HuH-7 (cell line): ENCODE measurements around the gene SIGLEC15.
"Not testable (repeated sequence)": the region's sequence is repeated elsewhere in the genome, so short reads cannot be mapped to it uniquely, and the experiment has no call there.

Experiments used
- DNase-seq: peaks from one replicate; pipeline ENCODE4 v3.0.0; 2011; ENCODE audit warnings: low spot score

SIGLEC15 gene, protein sequence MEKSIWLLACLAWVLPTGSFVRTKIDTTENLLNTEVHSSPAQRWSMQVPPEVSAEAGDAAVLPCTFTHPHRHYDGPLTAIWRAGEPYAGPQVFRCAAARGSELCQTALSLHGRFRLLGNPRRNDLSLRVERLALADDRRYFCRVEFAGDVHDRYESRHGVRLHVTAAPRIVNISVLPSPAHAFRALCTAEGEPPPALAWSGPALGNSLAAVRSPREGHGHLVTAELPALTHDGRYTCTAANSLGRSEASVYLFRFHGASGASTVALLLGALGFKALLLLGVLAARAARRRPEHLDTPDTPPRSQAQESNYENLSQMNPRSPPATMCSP

DNA sequence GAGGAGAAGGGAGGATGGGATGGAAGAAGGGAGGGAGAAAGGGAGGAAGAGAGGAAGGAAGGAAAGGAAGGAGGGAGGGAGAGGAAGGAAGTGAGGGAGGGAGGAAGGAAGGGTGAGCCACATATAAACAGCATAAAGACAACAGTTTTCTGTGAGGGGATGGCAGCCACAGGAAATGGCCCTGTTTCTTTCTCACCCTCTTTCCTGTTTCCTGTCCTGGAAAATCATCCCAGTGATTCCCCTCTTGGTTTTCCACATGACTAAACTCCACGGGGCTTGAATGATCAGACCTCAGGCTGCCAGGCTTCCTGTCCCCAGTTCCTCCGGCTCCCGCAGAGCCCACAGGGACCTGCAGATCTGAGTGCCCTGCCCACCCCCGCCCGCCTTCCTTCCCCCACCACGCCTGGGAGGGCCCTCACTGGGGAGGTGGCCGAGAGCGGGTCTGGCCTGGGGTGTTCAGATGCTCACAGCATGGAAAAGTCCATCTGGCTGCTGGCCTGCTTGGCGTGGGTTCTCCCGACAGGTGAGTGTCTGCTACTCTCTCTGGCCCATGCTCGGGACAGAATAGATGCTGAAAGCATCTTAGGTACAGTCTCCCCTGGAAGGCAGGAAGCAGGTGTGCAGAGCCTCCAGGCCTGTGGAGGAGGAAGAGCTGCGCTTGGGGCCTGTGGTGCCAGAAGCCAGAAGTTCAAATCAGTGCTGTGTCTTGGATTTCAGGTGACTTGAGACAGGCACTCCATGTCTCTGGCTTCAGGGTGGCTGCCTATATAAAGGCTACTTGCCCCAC, at the start of gene SIGLEC15:
SIGLEC15 (plus strand) TSS at position 418 of the 787 bp plus-strand sequence; CDS start at position 472, 54 bp downstream.
- no peak for DNase-seq

DNA sequence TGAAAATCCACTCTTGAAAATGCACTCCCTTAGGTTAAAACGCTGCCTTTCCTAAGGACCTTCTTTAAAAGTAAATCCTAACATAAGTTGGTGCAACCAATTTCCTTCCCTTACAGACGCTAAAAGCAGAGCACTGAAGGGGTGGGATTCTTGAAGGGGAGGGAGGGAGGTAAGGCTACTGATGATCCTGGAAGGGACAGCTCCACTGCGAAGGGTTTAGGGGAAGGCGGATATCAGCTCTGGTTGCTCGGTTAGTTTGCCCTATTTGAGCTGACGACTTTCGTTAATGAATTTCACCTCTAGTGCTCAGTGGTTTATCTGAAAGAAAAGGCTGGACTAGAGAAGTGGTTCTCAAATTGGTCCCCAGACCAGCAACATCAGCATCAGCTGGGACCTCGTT, 49.7 kb upstream of the SIGLEC15 start:
- DNase-seq = no peak

DNA sequence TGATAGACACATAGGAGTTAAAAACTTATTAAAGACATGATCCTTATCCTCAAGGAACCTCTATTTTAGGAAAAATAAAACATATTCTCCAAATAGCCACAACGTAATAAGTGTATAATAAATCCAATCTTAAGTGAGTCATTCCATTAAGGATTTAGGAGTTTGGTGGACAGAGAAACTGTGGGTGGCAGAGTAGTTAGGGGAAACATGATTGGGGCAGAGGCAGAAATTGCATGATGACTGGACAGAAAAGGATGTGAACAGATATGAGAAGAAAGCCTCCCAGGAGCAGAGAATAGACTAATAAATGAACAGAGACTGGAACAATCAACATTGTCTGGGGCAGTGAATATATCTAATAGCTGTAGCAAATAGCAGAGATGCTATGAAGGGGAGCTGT, 48.1 kb upstream of the SIGLEC15 start:
- no peak for DNase-seq

DNA sequence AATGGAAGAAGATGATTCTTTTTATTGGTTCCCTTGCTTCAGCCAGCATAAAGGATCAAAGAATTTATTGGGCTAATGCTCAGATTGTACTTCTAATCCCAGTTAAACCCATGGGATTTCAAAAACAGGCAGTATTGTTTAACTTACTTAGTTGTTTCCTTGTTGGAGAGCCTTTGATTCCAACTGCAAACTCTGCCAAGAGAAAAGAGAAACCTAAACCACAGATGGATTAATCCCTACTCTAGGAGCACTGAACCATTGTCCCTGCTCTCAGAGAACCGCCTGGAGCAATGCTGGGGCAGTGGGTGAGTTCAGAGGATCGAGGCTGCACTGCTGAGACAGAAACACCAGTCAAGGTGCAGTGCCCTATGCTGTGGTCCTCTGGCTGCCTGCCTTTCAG, 44.9 kb upstream of the SIGLEC15 start:
- DNase-seq = no peak

DNA sequence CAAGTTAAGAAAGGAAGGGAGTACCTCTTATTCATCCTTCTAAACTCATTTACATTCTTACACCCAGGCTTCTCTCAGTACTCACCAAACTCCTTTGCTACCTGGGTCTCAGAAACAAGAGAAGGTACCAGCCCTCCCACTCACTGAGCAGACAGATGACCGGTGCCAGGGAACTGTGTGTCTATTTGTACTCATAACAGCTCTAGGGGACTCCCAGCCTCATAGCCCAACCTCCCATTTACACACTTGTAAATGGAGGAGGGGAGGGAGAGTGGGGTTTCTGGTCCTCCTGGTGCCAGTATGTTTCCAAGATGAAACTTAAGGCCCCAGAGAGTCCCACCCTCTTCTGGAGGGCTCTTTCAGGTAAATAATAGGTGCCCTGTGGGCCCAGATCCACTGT, 42.8 kb upstream of the SIGLEC15 start:
- no peak for DNase-seq

DNA sequence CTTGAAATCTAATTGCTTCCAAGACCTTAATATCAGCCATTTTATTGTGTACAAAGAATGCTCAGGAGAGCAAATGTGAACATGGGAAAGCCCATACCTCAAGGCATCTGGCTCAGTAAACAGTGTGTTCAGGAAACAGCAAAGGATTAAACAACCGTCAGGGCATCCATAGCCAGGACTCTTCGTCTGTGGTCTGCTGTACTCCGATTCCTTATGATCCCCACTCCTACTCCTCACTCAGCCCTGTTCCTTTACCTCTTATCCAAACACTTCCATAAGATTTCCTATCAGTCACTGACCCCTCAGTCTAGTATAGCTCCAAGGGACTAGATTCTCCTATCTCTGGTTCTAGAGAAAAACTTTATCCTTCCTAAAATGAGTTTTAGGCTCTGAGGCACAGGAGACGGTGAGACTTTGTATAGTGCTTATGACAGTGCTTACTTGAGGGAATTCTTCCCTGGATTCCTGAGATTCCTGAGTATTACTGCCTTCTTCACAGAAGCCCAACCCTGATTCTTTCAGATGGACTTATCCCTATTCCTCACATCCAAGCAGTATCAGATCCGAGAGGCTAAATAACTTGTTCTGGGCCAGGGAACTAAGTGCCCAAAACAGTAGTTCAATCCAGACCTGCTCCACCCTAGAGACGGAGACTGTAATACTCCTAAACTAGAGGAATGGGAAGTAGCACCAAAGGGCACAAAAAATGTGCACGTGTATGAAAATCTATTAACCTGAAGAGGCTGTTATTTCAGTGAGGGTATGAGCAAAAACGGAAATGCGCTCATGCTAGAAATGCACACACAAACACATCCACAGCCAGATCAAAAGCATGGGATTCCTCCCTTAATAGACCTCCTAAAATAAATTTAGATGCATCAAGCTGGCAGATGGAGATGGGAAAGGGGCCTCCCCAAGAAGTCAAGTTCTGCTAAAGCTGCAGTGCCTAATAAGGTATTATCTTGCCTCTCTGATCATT, 42.1 kb upstream of the SIGLEC15 start:
- DNase-seq = no peak

DNA sequence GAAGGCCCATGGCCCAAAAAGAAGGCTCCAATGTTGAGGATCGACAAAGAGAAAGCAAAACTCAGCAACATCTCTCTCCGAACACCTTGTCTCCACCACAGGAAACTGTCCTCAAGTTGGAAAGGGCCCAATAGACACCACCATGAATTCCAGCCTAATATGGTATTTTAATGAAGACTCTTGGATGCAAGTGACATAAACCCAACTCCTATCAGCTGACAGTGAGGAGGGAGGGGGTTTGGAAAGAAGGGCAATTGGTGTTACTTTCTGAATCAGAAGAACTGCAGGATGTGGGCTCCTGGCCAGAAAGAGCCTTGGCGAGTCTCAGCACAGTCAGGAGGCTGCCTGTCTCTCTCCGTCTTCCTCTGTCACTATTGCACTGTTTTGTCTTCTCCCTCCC, 40.3 kb upstream of the SIGLEC15 start:
- DNase-seq = no peak

DNA sequence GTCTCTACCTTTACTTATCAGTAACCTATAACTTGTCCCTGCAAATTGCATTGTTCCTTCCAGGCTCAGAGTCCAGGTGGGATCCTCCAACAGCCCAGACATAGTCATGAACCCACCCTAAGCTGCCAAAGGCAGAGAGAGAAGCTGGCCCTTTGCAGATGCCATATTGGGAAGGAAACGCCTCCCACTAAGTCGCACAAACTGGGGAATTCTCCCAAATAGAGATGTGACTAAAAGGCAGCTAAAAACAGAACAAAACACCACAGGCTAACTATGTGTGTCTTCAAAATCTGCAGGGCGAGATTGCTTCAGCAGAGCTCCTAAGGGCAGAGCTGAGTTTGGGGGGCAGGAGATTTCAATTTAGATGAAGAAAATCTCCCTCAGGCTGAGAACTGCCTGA, 38.5 kb upstream of the SIGLEC15 start:
- DNase-seq = no peak

DNA sequence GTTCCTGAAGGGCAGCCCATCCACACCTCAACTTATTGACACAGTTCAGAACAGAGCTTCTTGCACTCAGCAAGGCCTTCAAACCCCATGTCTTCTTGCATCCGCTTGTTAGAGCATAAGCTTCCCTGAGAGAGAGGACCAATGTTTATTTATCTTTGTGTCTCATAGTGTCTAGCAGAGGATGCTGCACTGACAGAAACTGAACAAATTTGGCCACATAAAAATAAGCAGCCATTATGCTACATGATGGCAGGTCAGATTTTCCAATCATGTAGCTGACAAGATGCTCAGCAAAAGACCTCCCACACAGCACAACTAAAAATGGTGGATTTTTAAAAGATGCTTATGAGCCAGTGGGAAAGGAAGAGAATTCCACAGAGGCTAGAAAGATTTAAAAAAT, 38.1 kb upstream of the SIGLEC15 start:
- no peak for DNase-seq

DNA sequence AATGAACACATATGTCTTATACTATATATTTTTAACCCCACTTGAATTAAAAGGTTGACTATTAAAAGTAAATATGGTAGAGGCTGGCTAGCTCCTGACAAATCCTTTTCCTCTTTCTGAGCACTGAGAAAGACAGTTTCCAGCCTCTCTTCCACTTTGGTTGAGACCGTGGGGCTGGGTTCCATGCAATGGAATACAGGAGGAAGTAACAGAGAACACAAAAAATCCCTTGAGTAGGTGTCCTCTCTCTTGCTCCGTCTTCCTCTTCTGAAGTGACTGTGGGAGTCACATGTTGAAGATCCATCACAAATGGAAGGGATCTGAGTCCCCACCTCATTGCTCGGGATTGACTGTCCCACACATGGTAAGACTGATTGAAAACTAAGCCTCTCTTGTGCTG, 36.6 kb upstream of the SIGLEC15 start:
- DNase-seq = no peak

DNA sequence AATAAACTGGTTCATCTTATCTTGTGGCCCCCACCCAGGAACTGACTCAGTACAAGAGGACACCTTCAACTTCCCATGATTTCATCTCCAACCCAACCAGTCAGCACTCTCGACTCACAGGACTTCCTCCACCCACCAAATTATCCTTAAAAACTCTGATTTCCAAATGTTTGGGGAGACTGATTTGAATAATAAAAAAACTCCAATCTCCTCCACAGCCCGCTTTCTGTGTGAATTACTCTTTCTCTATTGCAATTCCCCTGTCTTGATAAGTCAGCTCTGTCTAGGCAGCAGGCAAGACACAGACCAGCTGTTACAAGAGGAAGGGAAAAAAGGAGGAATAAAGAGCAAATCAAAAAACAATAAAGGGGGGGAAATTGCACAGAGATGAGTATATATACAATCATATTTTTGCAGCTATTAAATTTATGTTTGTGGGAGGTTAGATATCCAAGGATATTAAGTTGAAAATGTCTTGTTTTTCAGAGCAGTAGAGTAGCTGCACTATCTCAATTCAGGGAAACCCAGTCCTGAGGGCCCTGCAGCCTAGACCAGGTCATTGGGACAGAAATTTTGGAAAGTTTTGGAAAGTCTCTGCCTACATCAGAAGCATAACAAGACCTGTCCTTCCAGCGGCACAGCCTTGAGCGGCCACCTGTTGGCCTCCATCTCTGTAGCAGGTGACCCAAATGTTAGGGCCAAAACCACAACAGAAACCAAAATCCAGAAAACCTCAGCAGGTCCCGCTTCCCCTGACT, 32.8 kb upstream of the SIGLEC15 start:
- DNase-seq = no peak

DNA sequence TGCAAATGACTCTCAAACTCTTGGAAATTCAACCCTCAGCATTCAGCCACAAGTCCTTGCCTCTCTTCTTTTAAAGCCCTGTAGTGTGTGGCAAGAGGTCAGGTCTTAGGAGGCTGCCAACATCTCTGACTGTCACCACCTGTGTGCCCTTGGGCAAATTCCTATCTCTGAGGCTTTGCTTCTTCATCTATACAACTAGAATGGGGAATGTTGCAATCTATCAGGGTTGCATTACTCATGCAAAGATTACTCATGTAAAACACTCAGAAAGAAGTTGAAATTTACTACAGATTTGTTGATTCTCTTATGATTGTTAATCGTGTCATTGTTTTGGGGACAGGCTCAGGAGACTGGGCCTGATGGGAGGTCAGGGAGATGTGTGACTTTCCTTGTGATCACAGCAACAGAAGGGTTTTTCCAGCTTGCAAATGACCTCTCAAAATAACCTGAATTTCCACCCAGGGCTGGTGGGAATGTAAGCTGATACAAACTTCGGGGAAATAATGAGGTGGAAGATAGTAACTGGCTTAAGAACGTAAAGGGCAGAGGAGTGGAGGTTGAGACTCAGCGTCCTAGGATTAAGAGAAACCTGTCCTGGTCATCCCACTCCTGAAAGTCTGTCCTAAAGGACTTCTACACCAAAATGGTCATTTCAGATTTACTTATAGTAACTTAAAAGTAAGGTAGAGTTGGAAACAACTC, 32.1 kb upstream of the SIGLEC15 start:
- DNase-seq = no peak

DNA sequence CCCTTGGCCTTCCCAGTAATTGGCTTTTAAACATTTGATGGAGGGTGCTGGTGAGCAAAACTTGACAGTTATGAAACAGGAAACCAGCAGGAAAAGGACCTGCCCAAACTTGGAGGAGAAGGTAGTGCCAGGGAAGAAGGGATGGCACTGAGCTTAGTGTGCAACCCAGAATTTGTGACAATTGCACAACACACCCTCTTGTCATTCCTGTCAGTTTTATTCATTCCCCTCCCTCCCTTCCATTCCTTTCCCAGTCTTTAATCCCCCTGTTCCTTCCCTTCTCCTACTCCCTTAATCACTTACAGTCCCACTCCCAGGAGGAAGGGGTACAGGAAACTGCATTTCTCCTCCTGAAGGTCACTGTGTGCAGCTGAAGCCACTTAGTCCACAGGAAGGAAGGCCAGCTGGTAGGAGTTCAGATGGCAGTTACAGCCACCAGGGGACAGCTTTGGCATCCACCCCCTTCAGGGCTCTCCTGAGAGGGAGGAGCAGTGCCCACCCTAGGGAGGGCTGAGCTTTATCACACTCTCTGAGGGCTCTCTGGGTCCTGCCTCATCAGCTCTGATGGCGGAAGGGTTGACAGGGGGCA, 24.0 kb upstream of the SIGLEC15 start:
- DNase-seq = no peak

DNA sequence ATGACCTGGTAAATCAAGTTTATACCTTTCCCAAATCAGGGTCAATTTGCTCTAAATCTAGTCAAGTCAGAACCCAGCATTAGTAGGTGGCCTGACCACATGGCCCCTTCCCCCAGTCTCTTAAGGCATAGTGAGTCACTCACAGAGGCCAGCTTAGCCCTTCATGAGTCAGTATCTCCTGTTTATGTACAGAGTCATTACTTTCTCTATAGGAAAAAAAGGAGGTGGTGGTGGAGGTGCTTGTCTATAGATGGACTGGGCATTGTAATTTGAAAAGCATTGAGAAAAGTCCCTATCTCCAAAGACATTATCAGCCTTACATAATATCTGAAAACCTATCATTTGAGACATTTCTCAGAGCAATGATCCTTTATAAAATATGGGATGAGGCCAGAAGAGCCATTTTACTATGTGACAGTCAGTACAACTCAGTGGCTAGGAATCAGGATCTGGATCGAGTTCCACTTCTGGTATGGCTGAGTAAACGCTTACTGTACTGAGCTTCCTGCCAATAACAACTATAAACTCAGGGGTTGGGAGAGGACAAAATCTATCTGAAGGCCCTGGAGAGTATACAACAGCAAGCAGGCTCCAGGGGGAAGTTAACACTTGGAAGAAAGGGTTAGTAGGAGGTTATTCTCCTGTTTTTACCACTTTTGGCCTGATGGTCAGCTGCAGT, 22.5 kb upstream of the SIGLEC15 start:
- DNase-seq = no peak

DNA sequence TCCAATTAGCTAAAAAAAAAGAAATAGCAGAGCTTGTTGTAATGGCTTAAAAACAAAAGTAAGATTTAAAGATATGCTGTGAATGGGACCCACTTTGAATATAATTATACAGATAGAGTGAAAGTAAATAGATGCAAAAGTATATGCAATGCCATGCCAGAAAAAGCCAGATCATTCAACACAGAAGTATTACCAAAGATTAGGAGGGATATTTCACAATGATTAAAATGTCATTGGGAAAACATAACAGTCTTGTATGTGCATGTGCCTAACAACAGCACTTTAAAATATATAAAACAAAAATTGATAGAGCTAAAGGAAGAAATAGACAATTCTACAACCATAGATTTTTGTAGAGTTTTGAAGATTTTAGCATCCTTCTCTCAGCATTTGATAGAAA, 19.9 kb upstream of the SIGLEC15 start:
- no peak for DNase-seq

DNA sequence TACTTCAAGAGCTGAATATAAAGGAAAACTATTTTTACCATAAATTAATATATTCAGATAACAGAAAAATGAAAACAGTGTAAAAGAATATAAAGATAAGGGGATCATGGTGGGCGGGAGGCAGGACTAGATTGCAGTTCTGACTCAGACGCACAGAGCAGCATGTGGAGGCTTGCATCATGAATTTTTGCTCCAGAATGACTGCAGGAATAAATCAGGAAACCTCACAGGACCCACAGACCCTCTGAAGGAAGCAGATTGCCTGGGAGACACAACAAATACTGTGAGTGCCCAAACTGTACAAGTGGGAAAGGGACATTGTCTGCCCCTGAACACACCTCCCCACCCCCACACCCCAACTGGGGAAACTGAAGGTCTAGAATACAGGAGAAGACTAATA, 19.2 kb upstream of the SIGLEC15 start:
- DNase-seq = no peak

DNA sequence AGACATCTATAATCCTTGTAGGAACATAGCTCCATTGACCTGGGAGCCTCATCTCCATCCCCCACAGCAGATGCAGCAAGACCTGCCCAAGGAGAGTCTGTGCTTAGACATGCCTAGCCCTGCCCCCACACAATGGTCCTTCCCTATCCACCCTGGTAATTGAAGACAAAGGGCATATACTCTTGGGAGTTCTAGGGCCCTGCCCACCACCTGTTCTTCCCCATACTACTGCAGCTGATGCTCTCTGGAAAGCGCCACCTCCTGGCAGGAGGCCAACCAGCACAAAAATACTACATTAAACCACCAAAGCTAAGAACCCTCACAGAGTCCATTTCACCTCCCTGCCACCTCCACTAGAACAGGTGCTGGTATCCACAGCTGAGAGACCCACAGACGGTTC, 18.3 kb upstream of the SIGLEC15 start:
- DNase-seq = not testable (repeated sequence)

DNA sequence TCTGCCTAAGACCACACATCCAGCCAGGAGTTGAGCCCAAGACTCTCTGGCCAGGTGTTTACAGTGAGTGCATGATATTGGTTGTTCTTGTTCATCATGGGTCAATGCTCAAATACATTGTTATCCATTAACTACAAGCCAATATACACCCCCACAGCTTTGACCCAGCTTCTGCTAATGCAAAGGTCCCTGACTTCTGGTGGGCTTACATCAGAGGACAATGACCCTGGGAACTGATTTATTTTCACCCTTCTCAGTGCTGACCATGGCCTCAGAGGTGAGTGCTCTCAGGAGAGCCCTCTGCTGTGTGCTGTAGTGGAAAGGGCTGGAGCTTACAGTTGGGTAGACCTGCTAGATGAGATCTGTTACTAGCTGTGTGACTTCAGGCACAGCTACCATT, 10.7 kb upstream of the SIGLEC15 start:
- DNase-seq = not testable (repeated sequence)

DNA sequence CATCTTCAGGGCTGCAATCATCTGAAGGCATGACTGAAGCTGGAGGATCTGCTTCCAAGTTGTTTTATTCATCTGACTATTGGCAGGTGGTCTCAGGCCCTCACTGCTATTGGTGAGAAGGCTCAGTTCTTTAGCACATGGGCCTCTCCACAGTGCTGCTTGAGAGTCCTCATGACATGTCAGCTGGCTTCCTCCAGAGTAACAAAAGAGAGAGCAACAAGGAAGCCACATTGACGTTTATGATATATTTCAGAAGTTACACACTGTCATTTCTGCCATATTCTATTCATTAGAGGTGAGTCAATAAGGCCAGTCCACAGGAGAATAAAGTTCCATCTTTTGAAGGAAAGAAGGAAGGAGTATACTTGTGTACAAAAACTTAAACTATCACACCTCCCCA, 7.9 kb upstream of the SIGLEC15 start:
- no peak for DNase-seq

DNA sequence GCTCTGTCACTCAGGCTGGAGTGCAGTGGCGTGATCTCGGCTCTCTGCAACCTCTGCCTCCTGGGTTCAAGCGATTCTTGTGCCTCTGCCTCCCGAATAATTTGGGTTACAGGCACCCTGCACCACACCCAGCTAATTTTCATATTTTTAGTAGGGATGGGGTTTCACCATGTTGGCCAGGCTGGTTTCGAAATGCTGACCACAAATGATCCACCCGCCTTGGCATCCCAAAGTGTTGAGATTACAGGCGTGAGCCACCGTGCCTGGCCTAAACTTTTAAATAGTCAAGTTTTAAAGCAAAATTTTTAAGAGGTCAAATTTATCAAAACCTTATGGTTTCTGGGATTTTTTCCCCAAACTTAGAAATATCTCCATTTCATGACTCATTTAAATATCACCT, 6.7 kb upstream of the SIGLEC15 start:
- not testable (repeated sequence) for DNase-seq
